Superior temporal gyrus (tissue), 1 donor: Measurements from ENCODE around the gene SBF1.
"Not testable (repeated sequence)": the region's sequence is repeated elsewhere in the genome, so short reads cannot be mapped to it uniquely, and the experiment has no call there.

Experiments
- DNase-seq: peaks from one replicate; pipeline ENCODE4 v3.0.0-alpha.2; 2016; ENCODE audit errors: extremely low spot score

Gene SBF1

GRCh38 chr22:50399751-50400331, 75.0 kb downstream of the SBF1 start:
- DNase-seq, result peak; percentile 73

DNA sequence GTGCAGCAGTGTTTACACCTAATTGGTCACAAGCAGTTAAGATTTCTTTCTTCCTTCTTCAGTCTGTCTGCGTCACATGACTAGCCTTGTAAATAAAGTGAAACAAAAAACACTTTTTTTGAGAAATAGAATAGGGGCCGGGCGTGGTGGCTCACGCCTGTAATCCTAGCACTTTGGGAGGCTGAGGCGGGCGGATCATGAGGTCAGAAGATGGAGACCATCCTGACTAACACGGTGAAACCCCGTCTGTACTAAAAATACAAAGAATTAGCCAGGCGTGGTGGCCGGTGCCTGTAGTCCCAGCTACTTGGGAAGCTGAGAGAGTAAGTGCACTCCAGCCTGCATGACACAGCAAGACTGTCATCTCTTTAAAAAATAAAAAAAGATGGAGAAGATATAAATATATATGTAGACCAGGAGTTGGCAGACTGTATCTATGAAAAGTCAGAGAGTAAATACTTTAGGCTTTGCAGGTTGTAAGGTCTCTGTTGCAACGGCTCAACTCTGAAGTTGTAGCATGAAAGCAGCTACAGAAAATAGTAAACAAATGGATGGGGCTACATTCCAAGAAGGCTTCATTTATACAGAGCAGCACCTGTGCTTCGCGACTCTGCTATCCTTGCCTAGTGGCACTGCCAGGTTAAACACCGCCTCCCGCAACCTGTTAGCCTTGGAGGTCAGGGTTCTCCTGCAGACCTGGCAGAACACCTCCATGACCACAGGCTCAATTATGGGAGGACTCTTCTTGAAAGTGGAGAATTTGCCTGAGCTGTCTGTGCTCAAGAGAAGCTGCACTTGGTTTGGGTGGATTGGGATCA, 75.8 kb downstream of the SBF1 start:
- peak; percentile 29 for DNase-seq

DNA sequence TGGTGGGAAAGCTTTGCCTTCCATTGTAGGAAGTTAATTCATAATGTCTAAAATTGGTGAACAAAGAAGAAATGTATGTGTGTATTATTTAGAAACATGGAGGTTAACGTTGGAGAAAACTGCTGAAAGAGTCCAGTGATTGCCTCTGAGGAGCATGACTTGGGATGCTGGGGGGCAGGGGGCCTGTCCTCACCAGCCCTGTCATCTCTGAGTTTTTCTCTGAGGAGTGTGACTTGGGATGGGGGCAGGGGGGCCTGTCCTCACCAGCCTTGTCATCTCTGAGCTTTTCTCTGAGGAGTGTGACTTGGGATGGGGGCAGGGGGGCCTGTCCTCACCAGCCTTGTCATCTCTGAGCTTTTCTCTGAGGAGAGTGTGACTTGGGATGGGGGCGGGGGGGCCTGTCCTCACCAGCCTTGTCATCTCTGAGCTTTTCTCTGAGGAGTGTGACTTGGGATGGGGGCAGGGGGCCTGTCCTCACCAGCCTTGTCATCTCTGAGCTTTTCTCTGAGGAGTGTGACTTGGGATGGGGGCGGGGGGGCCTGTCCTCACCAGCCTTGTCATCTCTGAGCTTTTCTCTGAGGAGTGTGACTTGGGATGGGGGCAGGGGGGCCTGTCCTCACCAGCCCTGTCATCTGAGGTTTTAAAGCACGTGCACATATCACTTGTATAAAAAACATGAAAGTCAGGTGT, 77.3 kb downstream of the SBF1 start:
- not testable (repeated sequence) for DNase-seq

GRCh38 chr22:50396751-50397370, 78.0 kb downstream of the SBF1 start:
- no peak for DNase-seq
